SK-N-SH (cell line): ENCODE results near the gene DIS3L2.

Source experiments
- CHD2 ChIP-seq: fragments of 150-350 bp; IDR thresholded peaks from 2 replicates; pipeline ENCODE4 v1.6.1; 2018; ENCODE audit warnings: low read length; ENCODE audit not compliant: partially characterized antibody
- EP300 ChIP-seq, 2 experiments: IDR thresholded peaks; 2 replicates each; pipeline versions ENCODE4 v1.4.0 to v1.6.1; 2012; ENCODE audit warnings: borderline replicate concordance in 1 of 2, low read depth in 1 of 2, low read length in 1 of 2
- JUND ChIP-seq: IDR thresholded peaks from 2 replicates; pipeline ENCODE4 v1.4.0; 2012
- NRF1 ChIP-seq: IDR thresholded peaks from 2 replicates; pipeline ENCODE4 v1.6.1; 2012; ENCODE audit warnings: low read depth, mild to moderate bottlenecking, low read length
- POLR2AphosphoS5 ChIP-seq: IDR thresholded peaks from 2 replicates; pipeline ENCODE4 v1.6.1; 2012; ENCODE audit warnings: low read depth, low read length
- RXRA ChIP-seq: IDR thresholded peaks from 2 replicates; pipeline ENCODE4 v1.4.0; 2012; ENCODE audit warnings: low read depth, mild to moderate bottlenecking, borderline replicate concordance
- SIN3A ChIP-seq: IDR thresholded peaks from 2 replicates; pipeline ENCODE4 v1.6.1; 2012; ENCODE audit warnings: low read depth, mild to moderate bottlenecking, low read length, moderate library complexity, borderline replicate concordance
- YY1 ChIP-seq: IDR thresholded peaks from 2 replicates; pipeline ENCODE4 v1.4.0; 2012; ENCODE audit warnings: low read depth, mild to moderate bottlenecking
- TF ChIP-seq, protein P1 (sequence below): fragments of 200-600 bp; sonication (generic); IDR thresholded peaks from 2 replicates; pipeline ENCODE4 v1.6.1; 2017; ENCODE audit warnings: antibody characterized with exemption, mild to moderate bottlenecking, moderate library complexity
- TF ChIP-seq, protein P2 (sequence below): IDR thresholded peaks from 2 replicates; pipeline ENCODE4 v1.6.1; 2012; ENCODE audit warnings: mild to moderate bottlenecking, low read depth, low read length, moderate library complexity
- TF ChIP-seq, protein P3 (sequence below): fragments of 150-350 bp; IDR thresholded peaks from 2 replicates; pipeline ENCODE4 v1.6.1; 2017; ENCODE audit warnings: antibody characterized with exemption, low read length, low read depth, borderline replicate concordance
- TF ChIP-seq, protein P4 (sequence below): IDR thresholded peaks from 2 replicates; pipeline ENCODE4 v1.4.0; 2012; ENCODE audit warnings: low read depth

DNA sequence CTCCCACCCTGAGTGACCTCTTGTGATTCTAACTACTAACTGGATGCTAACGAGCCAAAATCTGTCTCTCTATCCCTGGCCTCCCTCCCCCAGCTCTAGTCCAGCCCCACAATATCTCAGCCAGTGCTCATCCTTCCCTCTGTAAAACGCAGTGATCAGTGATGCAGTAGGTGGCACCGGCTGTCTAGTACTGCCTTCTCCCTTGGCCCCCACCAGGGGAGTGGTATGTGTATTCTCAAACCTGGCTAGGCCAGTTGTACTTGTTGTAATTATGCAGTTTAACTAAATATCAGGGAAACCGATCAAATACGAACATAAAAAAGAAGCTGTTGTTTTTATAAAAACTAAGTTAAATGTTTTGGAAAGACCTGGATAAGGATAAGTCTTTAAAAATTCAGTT, 303.8 kb downstream of the DIS3L2 start:
- TF ChIP-seq, protein P1, sequence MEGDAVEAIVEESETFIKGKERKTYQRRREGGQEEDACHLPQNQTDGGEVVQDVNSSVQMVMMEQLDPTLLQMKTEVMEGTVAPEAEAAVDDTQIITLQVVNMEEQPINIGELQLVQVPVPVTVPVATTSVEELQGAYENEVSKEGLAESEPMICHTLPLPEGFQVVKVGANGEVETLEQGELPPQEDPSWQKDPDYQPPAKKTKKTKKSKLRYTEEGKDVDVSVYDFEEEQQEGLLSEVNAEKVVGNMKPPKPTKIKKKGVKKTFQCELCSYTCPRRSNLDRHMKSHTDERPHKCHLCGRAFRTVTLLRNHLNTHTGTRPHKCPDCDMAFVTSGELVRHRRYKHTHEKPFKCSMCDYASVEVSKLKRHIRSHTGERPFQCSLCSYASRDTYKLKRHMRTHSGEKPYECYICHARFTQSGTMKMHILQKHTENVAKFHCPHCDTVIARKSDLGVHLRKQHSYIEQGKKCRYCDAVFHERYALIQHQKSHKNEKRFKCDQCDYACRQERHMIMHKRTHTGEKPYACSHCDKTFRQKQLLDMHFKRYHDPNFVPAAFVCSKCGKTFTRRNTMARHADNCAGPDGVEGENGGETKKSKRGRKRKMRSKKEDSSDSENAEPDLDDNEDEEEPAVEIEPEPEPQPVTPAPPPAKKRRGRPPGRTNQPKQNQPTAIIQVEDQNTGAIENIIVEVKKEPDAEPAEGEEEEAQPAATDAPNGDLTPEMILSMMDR = no peak
- TF ChIP-seq, protein P2, sequence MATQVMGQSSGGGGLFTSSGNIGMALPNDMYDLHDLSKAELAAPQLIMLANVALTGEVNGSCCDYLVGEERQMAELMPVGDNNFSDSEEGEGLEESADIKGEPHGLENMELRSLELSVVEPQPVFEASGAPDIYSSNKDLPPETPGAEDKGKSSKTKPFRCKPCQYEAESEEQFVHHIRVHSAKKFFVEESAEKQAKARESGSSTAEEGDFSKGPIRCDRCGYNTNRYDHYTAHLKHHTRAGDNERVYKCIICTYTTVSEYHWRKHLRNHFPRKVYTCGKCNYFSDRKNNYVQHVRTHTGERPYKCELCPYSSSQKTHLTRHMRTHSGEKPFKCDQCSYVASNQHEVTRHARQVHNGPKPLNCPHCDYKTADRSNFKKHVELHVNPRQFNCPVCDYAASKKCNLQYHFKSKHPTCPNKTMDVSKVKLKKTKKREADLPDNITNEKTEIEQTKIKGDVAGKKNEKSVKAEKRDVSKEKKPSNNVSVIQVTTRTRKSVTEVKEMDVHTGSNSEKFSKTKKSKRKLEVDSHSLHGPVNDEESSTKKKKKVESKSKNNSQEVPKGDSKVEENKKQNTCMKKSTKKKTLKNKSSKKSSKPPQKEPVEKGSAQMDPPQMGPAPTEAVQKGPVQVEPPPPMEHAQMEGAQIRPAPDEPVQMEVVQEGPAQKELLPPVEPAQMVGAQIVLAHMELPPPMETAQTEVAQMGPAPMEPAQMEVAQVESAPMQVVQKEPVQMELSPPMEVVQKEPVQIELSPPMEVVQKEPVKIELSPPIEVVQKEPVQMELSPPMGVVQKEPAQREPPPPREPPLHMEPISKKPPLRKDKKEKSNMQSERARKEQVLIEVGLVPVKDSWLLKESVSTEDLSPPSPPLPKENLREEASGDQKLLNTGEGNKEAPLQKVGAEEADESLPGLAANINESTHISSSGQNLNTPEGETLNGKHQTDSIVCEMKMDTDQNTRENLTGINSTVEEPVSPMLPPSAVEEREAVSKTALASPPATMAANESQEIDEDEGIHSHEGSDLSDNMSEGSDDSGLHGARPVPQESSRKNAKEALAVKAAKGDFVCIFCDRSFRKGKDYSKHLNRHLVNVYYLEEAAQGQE = no peak
- TF ChIP-seq, protein P3, sequence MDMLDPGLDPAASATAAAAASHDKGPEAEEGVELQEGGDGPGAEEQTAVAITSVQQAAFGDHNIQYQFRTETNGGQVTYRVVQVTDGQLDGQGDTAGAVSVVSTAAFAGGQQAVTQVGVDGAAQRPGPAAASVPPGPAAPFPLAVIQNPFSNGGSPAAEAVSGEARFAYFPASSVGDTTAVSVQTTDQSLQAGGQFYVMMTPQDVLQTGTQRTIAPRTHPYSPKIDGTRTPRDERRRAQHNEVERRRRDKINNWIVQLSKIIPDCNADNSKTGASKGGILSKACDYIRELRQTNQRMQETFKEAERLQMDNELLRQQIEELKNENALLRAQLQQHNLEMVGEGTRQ = no peak
- TF ChIP-seq RXRA (no peak), NRF1 (no peak), YY1 (no peak), SIN3A (no peak), EP300 (IDR thresholded peaks at IDR 0.05; ENCODE audit: borderline replicate concordance in 1 of 2, low read depth in 1 of 2, low read length in 1 of 2) (no peak), CHD2 (no peak), JUND (no peak), POLR2AphosphoS5 (no peak)
- TF ChIP-seq, protein P4, sequence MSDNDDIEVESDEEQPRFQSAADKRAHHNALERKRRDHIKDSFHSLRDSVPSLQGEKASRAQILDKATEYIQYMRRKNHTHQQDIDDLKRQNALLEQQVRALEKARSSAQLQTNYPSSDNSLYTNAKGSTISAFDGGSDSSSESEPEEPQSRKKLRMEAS = no peak
